Activated T-cell treated with anti-CD3 and anti-CD28 coated beads for 1 hour (primary cell): Measurements from ENCODE around the gene LRRC8A.
"Not testable (repeated sequence)": the region's sequence is repeated elsewhere in the genome, so short reads cannot be mapped to it uniquely, and the experiment has no call there.

Source experiments
- DNase-seq: peaks from one replicate; pipeline ENCODE4 v3.0.0-alpha.2; 2020; ENCODE audit warnings: low read depth

Gene LRRC8A

GRCh38 chr9:128921881-128922763 lies 40.2 kb downstream of the LRRC8A start:
- DNase-seq, result no peak

- no peak for DNase-seq
Observed at GRCh38 chr9:128923493-128923883, 41.6 kb downstream of the LRRC8A start.

- peak; percentile 41 for DNase-seq
Observed at GRCh38 chr9:128927731-128928411, 45.9 kb downstream of the LRRC8A start.

GRCh38 chr9:128928624-128929023 lies 46.7 kb downstream of the LRRC8A start:
- DNase-seq, result no peak

GRCh38 chr9:128929560-128929959 lies 47.6 kb downstream of the LRRC8A start:
- DNase-seq, result no peak

- DNase-seq, result no peak
Observed at GRCh38 chr9:128933731-128934130, 51.8 kb downstream of the LRRC8A start.

DNA sequence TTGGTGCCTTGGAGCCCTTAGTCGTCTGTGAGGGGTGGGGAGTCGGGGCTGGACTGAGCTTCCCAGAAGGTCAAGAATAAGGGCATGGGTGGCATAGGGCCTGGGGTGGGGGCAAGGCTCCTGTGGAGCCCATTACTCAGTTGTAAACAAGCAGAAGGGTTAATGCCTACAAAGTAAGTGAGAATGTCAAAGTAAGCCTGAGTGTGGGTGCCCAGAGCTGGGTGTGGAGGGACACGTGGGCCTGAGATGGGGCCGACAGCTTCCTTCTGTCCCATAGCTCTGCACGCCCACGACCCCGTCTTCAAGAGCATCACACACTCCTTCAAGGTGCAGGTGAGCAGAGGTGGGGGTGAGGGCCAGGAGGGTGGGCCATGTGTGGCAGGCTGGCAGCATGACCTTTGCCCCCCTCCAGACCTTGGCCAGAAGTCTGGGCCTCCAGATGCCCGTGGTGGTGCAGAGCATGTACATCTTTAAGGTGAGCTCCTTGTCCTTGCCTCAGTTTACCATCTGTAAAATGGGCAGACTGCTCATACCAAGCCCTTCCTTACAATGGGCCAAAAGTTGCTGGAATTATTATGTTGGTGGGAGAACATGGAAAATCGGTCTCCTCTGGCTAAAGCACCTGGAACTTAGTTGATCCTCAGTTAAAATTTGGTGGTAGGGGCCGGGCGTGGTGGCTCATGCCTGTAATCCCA lies 54.4 kb downstream of the LRRC8A start:
- no peak for DNase-seq

DNA sequence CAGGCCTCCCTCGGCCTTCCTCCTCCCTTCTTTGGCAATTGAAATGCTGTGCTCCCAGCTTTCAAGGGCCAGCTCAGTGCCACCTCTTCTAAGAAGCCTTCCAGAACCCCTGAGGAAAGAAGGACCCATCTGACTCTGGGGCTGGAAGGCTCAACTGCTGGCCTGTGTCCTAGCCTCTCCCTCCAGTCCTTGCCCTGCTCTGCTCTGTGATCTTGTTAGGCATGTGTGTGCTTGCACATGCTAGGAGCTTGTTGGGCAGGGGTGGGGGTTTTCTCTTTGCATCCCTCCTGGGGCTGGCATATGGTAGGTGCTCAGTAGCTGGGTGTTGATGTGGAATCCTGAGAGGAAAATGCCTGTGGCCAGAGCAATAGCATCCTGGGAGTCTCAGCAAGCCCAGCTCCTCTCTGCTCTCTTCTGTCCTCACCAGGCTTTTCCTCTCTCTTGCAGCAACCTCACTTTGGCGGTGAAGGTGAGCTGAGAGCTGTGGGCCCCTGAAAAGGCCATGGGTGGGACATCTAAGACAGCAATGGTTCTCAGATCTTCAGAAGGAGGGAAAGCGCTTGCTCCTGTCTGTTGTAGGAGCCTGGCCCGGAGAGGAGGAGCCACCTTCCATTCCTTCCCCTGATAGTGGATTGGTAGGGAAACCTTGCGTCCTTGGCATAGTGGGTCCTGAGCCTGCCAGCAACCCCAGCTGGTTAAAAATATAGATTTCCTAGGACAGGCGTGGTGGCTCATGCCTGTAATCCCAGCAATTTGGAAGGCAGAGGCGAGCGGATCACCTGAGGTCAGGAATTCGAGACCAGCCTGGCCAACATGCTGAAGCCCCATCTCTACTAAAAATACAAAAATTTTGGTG lies 55.6 kb downstream of the LRRC8A start:
- no peak for DNase-seq

DNA sequence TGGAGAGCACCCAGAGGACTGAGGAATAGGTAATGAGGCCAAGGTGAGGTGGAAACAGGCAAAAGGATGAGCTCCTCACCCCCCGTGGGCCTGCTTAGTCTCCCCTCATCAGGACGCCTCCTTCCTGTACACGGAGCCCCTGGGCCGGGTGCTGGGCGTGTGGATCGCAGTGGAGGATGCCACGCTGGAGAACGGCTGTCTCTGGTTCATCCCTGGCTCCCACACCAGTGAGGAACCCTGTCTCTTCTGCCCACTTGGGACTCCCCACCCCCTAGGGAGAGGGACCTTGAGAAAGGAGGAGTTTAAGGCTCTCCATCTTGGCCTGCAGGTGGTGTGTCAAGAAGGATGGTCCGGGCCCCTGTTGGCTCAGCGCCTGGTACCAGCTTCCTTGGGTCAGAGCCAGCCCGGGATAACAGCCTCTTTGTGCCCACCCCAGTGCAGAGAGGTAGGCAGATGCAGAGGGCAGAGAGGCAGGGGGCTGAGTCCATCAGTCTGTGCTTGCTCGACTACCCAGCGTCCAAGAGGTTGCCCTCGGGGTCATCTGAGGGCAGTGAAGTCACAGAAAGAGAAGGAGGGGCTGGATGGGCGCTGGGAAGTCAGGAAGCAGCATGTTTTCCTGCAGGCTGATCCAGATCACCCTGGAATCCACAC lies 58.5 kb downstream of the LRRC8A start:
- DNase-seq, result no peak

GRCh38 chr9:128940946-128941755 lies 59.2 kb downstream of the LRRC8A start:
- no peak for DNase-seq

DNA sequence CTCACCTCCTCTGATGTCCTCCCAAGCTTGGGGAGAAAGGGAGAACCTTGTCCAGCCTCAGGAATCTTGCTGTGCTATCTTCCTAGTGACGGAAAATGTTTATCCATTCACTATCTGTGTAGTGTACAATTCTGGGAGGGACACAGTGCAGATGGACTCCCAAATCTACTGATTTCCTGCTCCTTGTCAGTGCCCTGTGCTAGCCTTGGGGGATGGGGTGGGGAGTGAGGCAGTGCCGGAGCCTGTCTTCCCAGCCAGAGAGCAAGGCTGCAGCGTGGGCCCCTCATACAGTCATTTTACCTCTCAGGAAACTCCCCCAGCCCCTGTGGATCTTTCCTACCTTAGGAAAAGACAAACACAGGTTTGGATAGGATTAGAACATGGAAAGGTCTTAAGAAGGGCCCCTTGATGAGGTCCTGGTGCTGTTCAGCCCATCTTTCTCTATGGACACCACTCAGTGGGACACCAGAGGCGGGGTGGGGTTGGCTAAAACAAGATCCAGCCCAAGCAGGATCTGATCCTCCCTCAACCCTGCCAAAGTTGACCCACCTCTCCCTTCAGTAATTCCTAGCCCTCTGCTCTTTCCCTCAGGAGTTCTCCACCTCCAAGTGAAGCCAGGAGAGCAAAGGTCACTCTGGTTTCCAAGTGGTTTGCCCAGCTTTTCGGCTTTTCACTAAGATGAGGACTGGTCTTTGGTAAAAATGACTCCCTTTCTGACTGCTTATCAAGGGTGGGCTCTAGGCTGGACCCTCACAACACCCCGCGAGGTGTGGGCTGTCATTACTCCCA lies 62.1 kb downstream of the LRRC8A start:
- no peak for DNase-seq

DNA sequence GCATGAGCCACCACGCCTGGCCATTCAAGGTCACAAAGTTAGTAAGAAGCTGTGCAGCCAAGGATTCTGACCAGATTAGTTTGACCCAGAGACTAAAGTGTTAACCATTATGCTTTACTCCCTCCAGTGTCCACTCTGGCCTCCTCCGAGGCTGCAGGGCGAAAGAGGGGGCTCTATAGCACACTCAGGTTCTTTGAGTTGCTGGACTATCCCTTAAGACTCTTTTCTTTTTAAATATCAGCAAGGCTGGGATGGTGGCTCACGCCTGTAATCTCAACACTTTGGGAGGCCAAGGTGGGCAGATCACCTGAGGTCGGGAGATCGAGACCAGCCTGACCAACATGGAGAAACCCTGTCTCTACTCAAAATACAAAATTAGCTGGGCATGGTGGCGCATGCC lies 63.0 kb downstream of the LRRC8A start:
- not testable (repeated sequence) for DNase-seq

- DNase-seq, result no peak
Observed at GRCh38 chr9:128945798-128946501, 64.0 kb downstream of the LRRC8A start.

DNA sequence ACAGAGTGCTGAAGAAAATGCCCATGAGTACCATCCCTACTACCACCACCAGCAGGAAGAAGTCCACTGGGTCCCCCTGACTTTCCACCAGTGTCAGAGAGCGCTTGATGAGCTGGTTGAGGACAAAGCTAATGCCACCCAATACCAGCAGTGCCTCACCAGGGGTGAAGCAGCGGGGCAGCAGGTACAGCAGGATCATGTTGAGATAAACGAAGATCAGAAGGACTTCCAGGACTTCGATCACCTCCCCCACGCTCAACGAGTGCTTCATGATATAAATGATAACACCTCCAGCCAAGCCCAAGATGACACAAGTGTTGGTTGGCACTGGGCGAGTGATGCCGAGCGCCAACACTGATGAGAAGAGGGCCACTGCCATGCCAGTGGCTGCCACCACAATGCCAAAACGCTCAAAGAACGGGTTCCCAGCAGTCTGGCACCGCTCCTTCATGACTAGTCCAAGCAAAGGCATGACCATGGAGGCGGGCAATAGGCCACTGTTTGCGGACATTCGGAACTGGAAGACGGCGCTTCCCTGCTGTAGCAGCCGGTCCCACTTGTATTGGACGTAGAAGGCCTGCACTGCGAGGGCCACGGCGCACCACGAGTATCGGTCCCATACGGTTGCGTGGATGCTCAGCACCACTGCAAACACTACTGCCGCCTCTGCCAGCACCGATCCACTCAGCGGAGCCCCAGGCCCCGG lies 64.8 kb downstream of the LRRC8A start:
- DNase-seq, result no peak

- DNase-seq, result no peak
Observed at GRCh38 chr9:128947277-128947526, 65.3 kb downstream of the LRRC8A start.

DNA sequence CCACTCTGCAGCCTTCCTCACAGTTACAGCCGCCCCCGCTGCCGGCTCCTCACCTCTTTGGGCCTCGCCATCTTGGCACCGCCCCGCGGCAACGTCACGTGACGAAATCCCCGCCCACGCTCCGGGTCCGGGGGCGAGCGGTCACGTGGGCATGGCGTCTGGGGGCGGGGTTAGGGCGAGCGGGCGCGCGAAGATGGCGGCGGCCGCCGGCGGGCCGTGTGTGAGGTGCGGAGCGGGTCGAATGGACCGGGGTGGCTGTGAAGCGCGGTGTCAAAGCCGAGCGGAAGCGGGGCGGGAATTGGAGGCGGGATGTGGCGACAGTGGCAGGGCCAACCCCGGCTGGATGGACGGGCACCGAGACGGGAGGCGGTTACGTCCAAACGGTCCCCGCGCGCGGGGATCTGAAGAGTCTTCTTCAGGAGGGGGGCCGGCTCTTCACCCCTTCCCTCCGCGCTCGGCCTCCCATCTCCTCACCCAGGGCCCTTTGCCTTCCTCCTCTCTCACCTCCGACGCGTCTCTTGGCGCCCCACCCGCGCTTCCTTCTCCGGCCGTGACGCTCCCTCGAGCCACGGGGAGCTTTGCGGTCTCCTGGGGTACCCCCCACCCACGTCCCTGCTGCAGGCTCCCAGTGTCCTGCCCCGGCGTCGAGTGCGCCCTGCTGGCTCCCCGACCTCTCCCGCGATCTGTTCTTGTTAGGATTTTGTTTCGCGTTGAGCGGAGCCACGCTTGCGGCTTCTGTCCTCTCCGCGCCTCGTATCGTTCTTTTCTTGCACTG lies 65.8 kb downstream of the LRRC8A start, which contains the start of the genes DOLK and NUP188:
DOLK (minus strand) TSS at position 77 of the 775 bp plus-strand sequence. CDS start 300 bp downstream, outside the sequence.
NUP188 (plus strand) TSS at position 173 of the 775 bp plus-strand sequence; CDS start at position 194, 21 bp downstream.
- DNase-seq, result peak; percentile 100

DNA sequence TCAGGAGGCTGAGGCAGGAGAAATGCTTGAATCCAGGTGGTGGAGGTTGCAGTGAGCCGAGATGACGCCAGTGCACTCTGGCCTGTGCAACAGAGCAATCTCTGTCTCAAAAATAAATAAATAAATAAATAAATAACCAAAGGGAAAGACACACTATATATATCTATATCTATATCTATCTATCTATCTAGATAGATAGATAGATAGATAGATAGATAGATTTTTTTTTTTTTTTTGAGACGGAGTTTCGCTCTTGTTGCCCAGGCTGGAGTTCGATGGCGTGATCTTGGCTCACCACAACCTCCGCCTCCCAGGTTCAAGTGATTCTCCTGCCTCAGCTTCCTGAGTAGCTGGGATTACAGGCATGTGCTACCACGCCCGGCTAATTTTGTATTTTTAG lies 79.5 kb downstream of the LRRC8A start:
- DNase-seq, result not testable (repeated sequence)
